ENCODE measurements around the gene SLC44A5. TPM values are rescaled to one million over a fixed set of nuclear protein-coding genes. Genes with fewer than 3 reads are reported as not detected.
A peak's percentile ranks its signal among the peaks of the same experiment; 100 is the strongest.

The SLC44A5 gene
- total and polyA plus RNA-seq, 4 donors: 13.1 to 37.7 (median 32.8) TPM

- Histone ChIP-seq H3K9me3 (ENCODE audit: control insufficient read depth, insufficient read depth, low read length) (no peaks in the 10 kb centered on the region), H3K4me3 (ENCODE audit: low read depth, low read length) (no peak overlapping the region), H3K27me3 (ENCODE audit: control insufficient read depth, insufficient read depth, low read length) (no peaks in the 10 kb centered on the region), H3K36me3 (ENCODE audit: control insufficient read depth, insufficient read depth, low read length) (no peaks in the 10 kb centered on the region), H3K4me1 (ENCODE audit: control insufficient read depth, insufficient read depth, low read length) (no peaks in the 10 kb centered on the region), H3K27ac (ENCODE audit: low read depth, low read length) (no peak overlapping the region)
- no CpG with 5 or more reads among the region's 2 CpGs for WGBS (ENCODE audit: insufficient coverage)
- no peak for DNase-seq (ENCODE audit: low read depth in 4 of 6, low spot score in 6 of 6)
These were observed 77.8 kb downstream of the SLC44A5 start for GRCh38 chr1:75533085-75533484.

- no peak overlapping the region for H3K4me3 ChIP-seq (ENCODE audit: low read depth, low read length)
- DNase-seq (ENCODE audit: low read depth in 4 of 6, low spot score in 6 of 6): no peak
- no peaks in the 10 kb centered on the region for H3K36me3 ChIP-seq (ENCODE audit: control insufficient read depth, insufficient read depth, low read length)
- H3K27ac ChIP-seq (ENCODE audit: low read depth, low read length): no peak overlapping the region
- no peaks in the 10 kb centered on the region for H3K27me3 ChIP-seq (ENCODE audit: control insufficient read depth, insufficient read depth, low read length)
- no peaks in the 10 kb centered on the region for H3K4me1 ChIP-seq (ENCODE audit: control insufficient read depth, insufficient read depth, low read length)
- 91% methylated on average over 2 of the region's 2 CpGs for WGBS (ENCODE audit: insufficient coverage)
- H3K9me3 ChIP-seq (ENCODE audit: control insufficient read depth, insufficient read depth, low read length): no peaks in the 10 kb centered on the region
These were observed 79.3 kb downstream of the SLC44A5 start for GRCh38 chr1:75531570-75531969.

GRCh38 chr1:75529488-75529887, 81.4 kb downstream of the SLC44A5 start:
- no peaks in the 10 kb centered on the region for H3K4me1 ChIP-seq (ENCODE audit: control insufficient read depth, insufficient read depth, low read length)
- no peak overlapping the region for H3K4me3 ChIP-seq (ENCODE audit: low read depth, low read length)
- DNase-seq (ENCODE audit: low read depth in 4 of 6, low spot score in 6 of 6): no peak
- no peak overlapping the region for H3K27ac ChIP-seq (ENCODE audit: low read depth, low read length)
- no peaks in the 10 kb centered on the region for H3K27me3 ChIP-seq (ENCODE audit: control insufficient read depth, insufficient read depth, low read length)
- no peaks in the 10 kb centered on the region for H3K9me3 ChIP-seq (ENCODE audit: control insufficient read depth, insufficient read depth, low read length)
- H3K36me3 ChIP-seq (ENCODE audit: control insufficient read depth, insufficient read depth, low read length): no peaks in the 10 kb centered on the region

GRCh38 chr1:75528001-75528400, 82.9 kb downstream of the SLC44A5 start:
- H3K36me3 ChIP-seq (ENCODE audit: control insufficient read depth, insufficient read depth, low read length): no peaks in the 10 kb centered on the region
- H3K4me3 ChIP-seq (ENCODE audit: low read depth, low read length): no peak overlapping the region
- DNase-seq (ENCODE audit: low read depth in 4 of 6, low spot score in 6 of 6): peak in 2 of 6 donors; percentile 32 to 68

GRCh38 chr1:75522389-75522788, 88.5 kb downstream of the SLC44A5 start:
- H3K9me3 ChIP-seq (ENCODE audit: control insufficient read depth, insufficient read depth, low read length): no peaks in the 10 kb centered on the region
- H3K4me1 ChIP-seq (ENCODE audit: control insufficient read depth, insufficient read depth, low read length): no peaks in the 10 kb centered on the region
- no peak overlapping the region for H3K4me3 ChIP-seq (ENCODE audit: low read depth, low read length)
- H3K27me3 ChIP-seq (ENCODE audit: control insufficient read depth, insufficient read depth, low read length): no peaks in the 10 kb centered on the region
- no peak overlapping the region for H3K27ac ChIP-seq (ENCODE audit: low read depth, low read length)
- peak in 1 of 6 donors; percentile 90 for DNase-seq (ENCODE audit: low read depth in 4 of 6, low spot score in 6 of 6)
- H3K36me3 ChIP-seq (ENCODE audit: control insufficient read depth, insufficient read depth, low read length): no peaks in the 10 kb centered on the region
- 60% methylated on average over 2 of the region's 3 CpGs for WGBS (ENCODE audit: insufficient coverage)

More at GRCh38 chr1:75528001-75528400, 82.9 kb downstream of the SLC44A5 start:
- Histone ChIP-seq H3K9me3 (ENCODE audit: control insufficient read depth, insufficient read depth, low read length) (no peaks in the 10 kb centered on the region), H3K4me1 (ENCODE audit: control insufficient read depth, insufficient read depth, low read length) (no peaks in the 10 kb centered on the region), H3K27me3 (ENCODE audit: control insufficient read depth, insufficient read depth, low read length) (no peaks in the 10 kb centered on the region), H3K27ac (ENCODE audit: low read depth, low read length) (no peak overlapping the region)

GRCh38 chr1:75521658-75522057, 89.3 kb downstream of the SLC44A5 start:
- H3K36me3 ChIP-seq (ENCODE audit: control insufficient read depth, insufficient read depth, low read length): no peaks in the 10 kb centered on the region
- no peak overlapping the region for H3K27ac ChIP-seq (ENCODE audit: low read depth, low read length)
- no peak for DNase-seq (ENCODE audit: low read depth in 4 of 6, low spot score in 6 of 6)
- H3K4me1 ChIP-seq (ENCODE audit: control insufficient read depth, insufficient read depth, low read length): no peaks in the 10 kb centered on the region
- H3K4me3 ChIP-seq (ENCODE audit: low read depth, low read length): no peak overlapping the region
- no CpG with 5 or more reads among the region's 3 CpGs for WGBS (ENCODE audit: insufficient coverage)
- no peaks in the 10 kb centered on the region for H3K9me3 ChIP-seq (ENCODE audit: control insufficient read depth, insufficient read depth, low read length)
- no peaks in the 10 kb centered on the region for H3K27me3 ChIP-seq (ENCODE audit: control insufficient read depth, insufficient read depth, low read length)

- Histone ChIP-seq H3K4me3 (ENCODE audit: low read depth, low read length) (no peak overlapping the region), H3K36me3 (ENCODE audit: control insufficient read depth, insufficient read depth, low read length) (no peaks in the 10 kb centered on the region), H3K27me3 (ENCODE audit: control insufficient read depth, insufficient read depth, low read length) (no peaks in the 10 kb centered on the region), H3K4me1 (ENCODE audit: control insufficient read depth, insufficient read depth, low read length) (no peaks in the 10 kb centered on the region), H3K27ac (ENCODE audit: low read depth, low read length) (no peak overlapping the region), H3K9me3 (ENCODE audit: control insufficient read depth, insufficient read depth, low read length) (no peaks in the 10 kb centered on the region)
- no CpG with 5 or more reads among the region's 4 CpGs for WGBS (ENCODE audit: insufficient coverage)
- DNase-seq (ENCODE audit: low read depth in 4 of 6, low spot score in 6 of 6): peak in 1 of 6 donors; percentile 78
These were observed 89.9 kb downstream of the SLC44A5 start for GRCh38 chr1:75520862-75521475.

GRCh38 chr1:75519651-75520427, 91.1 kb downstream of the SLC44A5 start:
- H3K27me3 ChIP-seq (ENCODE audit: control insufficient read depth, insufficient read depth, low read length): no peaks in the 10 kb centered on the region
- no peak for DNase-seq (ENCODE audit: low read depth in 4 of 6, low spot score in 6 of 6)
- H3K4me1 ChIP-seq (ENCODE audit: control insufficient read depth, insufficient read depth, low read length): no peaks in the 10 kb centered on the region
- H3K4me3 ChIP-seq (ENCODE audit: low read depth, low read length): no peak overlapping the region
- H3K27ac ChIP-seq (ENCODE audit: low read depth, low read length): no peak overlapping the region
- no peaks in the 10 kb centered on the region for H3K9me3 ChIP-seq (ENCODE audit: control insufficient read depth, insufficient read depth, low read length)
- no peaks in the 10 kb centered on the region for H3K36me3 ChIP-seq (ENCODE audit: control insufficient read depth, insufficient read depth, low read length)
- no CpG with 5 or more reads among the region's 1 CpG for WGBS (ENCODE audit: insufficient coverage)

GRCh38 chr1:75518686-75519085, 92.2 kb downstream of the SLC44A5 start:
- no peak overlapping the region for H3K4me3 ChIP-seq (ENCODE audit: low read depth, low read length)
- H3K4me1 ChIP-seq (ENCODE audit: control insufficient read depth, insufficient read depth, low read length): no peaks in the 10 kb centered on the region
- no peaks in the 10 kb centered on the region for H3K9me3 ChIP-seq (ENCODE audit: control insufficient read depth, insufficient read depth, low read length)
- H3K27ac ChIP-seq (ENCODE audit: low read depth, low read length): no peak overlapping the region
- H3K27me3 ChIP-seq (ENCODE audit: control insufficient read depth, insufficient read depth, low read length): no peaks in the 10 kb centered on the region
- H3K36me3 ChIP-seq (ENCODE audit: control insufficient read depth, insufficient read depth, low read length): no peaks in the 10 kb centered on the region
- DNase-seq (ENCODE audit: low read depth in 4 of 6, low spot score in 6 of 6): no peak
- no CpG with 5 or more reads among the region's 2 CpGs for WGBS (ENCODE audit: insufficient coverage)

- Histone ChIP-seq H3K27ac (ENCODE audit: low read depth, low read length) (no peak overlapping the region), H3K4me1 (ENCODE audit: control insufficient read depth, insufficient read depth, low read length) (no peaks in the 10 kb centered on the region), H3K36me3 (ENCODE audit: control insufficient read depth, insufficient read depth, low read length) (no peaks in the 10 kb centered on the region), H3K4me3 (ENCODE audit: low read depth, low read length) (no peak overlapping the region), H3K9me3 (ENCODE audit: control insufficient read depth, insufficient read depth, low read length) (no peaks in the 10 kb centered on the region), H3K27me3 (ENCODE audit: control insufficient read depth, insufficient read depth, low read length) (no peaks in the 10 kb centered on the region)
- 100% methylated on average over 1 of the region's 1 CpG for WGBS (ENCODE audit: insufficient coverage)
- DNase-seq (ENCODE audit: low read depth in 4 of 6, low spot score in 6 of 6): no peak
These were observed 96.6 kb downstream of the SLC44A5 start for GRCh38 chr1:75514270-75514669.
